GM12878 (cell line): ENCODE results near the gene C6orf15. TPM values are rescaled to one million over a fixed set of nuclear protein-coding genes. Genes with fewer than 3 reads are reported as not detected.

Experiments used
- ATAC-seq: fragments of 200-7000 bp; cut with Tn5 transposase; 3 replicates; pipeline ENCODE4 v1.9.1; 2020; ENCODE audit warnings: mild to moderate bottlenecking, moderate library complexity
- BruUV-seq: library from RNA; stranded (reverse); fragments of 400-500 nt; replicated peaks from 2 replicates; lab custom pipeline; 2021; lab: Mats Ljungman, UMichigan
- CTCF ChIA-PET: fragments of 300-600 bp; sonication (Branson Sonifier 250); formaldehyde crosslinking; extraction: SDS; loops from one replicate; lab custom pipeline; 2021; ENCODE audit warnings: inconsistent platforms; lab: Yijun Ruan, JAX
- POLR2A ChIA-PET: fragments of 350-600 bp; formaldehyde crosslinking; extraction: SDS; loops from one replicate; lab custom pipeline; 2021; ENCODE audit warnings: inconsistent platforms; lab: Charles Lee
- RAD21 ChIA-PET: fragments of 300-600 bp; sonication (Branson Sonifier 250); formaldehyde crosslinking; loops from one replicate; lab custom pipeline; 2023; ENCODE audit warnings: antibody characterized with exemption; ENCODE audit not compliant: unreplicated experiment; lab: Charles Lee
- SMC1A ChIA-PET: fragments of 300-600 bp; sonication (Branson Sonifier 250); formaldehyde crosslinking; loops from one replicate; lab custom pipeline; 2023; ENCODE audit not compliant: unreplicated experiment, uncharacterized antibody; lab: Charles Lee
- DNase-seq: peaks from one replicate; pipeline ENCODE4 v3.0.0-alpha.2; 2011; ENCODE audit warnings: low read depth, low spot score
- FAIRE-seq: peaks from 3 replicates; lab custom pipeline; 2011; peaks lifted over from hg19 to GRCh38; lab: Jason Lieb, UNC
- H2AFZ ChIP-seq: 2 replicates; pipeline ENCODE4 v1.6.0; 2011; ENCODE audit warnings: low read depth, low read length, control low read depth; ENCODE audit not compliant: control insufficient read depth
- H3K27ac ChIP-seq: 2 replicates; pipeline ENCODE4 v1.5.1; 2011; ENCODE audit warnings: control low read depth; ENCODE audit not compliant: control insufficient read depth, insufficient read depth
- H3K27me3 ChIP-seq, 2 experiments: replicated peaks in 1 of 2; 2 replicates each; pipeline versions ENCODE4 v1.6.0 to v1.6.1; 2011; ENCODE audit warnings: low read length in 1 of 2; ENCODE audit not compliant: control insufficient read depth in 2 of 2, insufficient read depth in 2 of 2
- H3K36me3 ChIP-seq, 2 experiments: 2 replicates each; pipeline ENCODE4 v1.5.1; 2011; ENCODE audit warnings: low read length in 1 of 2; ENCODE audit not compliant: control insufficient read depth in 2 of 2, insufficient read depth in 2 of 2
- H3K4me1 ChIP-seq: 2 replicates; pipeline ENCODE4 v1.6.1; 2011; ENCODE audit warnings: mild to moderate bottlenecking, low read length, moderate library complexity, mixed read lengths; ENCODE audit not compliant: control insufficient read depth, insufficient read depth
- H3K4me2 ChIP-seq: 2 replicates; pipeline ENCODE4 v1.6.0; 2011; ENCODE audit warnings: control low read depth; ENCODE audit not compliant: control insufficient read depth, insufficient read depth
- H3K4me3 ChIP-seq: fragments of 200-600 bp; sonication (generic); 2 replicates; pipeline ENCODE4 v1.5.1; 2016
- H3K79me2 ChIP-seq: 2 replicates; pipeline ENCODE4 v1.6.0; 2011; ENCODE audit warnings: low read length; ENCODE audit not compliant: control insufficient read depth, insufficient read depth
- H3K9ac ChIP-seq: 2 replicates; pipeline ENCODE4 v1.8.0; 2011; ENCODE audit warnings: low read length, control low read depth, mixed read lengths; ENCODE audit not compliant: control insufficient read depth, insufficient read depth
- H3K9me3 ChIP-seq: replicated peaks from 3 replicates; pipeline ENCODE4 v1.5.1; 2011; ENCODE audit warnings: mild to moderate bottlenecking, low read length; ENCODE audit not compliant: control insufficient read depth, insufficient read depth
- H4K20me1 ChIP-seq: 2 replicates; pipeline ENCODE4 v1.6.0; 2011; ENCODE audit not compliant: control insufficient read depth, insufficient read depth
- EP300 ChIP-seq, 2 experiments: fragments of 150-350 bp in 1 of 2; IDR thresholded peaks; 2 replicates each; pipeline ENCODE4 v1.6.1; 2011 to 2012; ENCODE audit warnings: low read depth in 2 of 2, low read length in 2 of 2, borderline replicate concordance in 1 of 2, improper control_type of control experiment in 1 of 2, inconsistent platforms in 1 of 2; ENCODE audit not compliant: control insufficient read depth in 1 of 2
- MTA3 ChIP-seq: IDR thresholded peaks from 2 replicates; pipeline ENCODE4 v1.6.1; 2012; ENCODE audit warnings: low read length, inconsistent platforms, borderline replicate concordance
- NFXL1 ChIP-seq: fragments of 450-650 bp; IDR thresholded peaks from 2 replicates; pipeline ENCODE4 v1.6.1; 2017; ENCODE audit warnings: antibody characterized with exemption, mild to moderate bottlenecking, borderline replicate concordance
- SIN3A ChIP-seq: IDR thresholded peaks from 2 replicates; pipeline ENCODE4 v1.6.1; 2012; ENCODE audit warnings: low read depth, low read length, improper control_type of control experiment
- SMC3 ChIP-seq: IDR thresholded peaks from 2 replicates; pipeline ENCODE4 v1.6.1; 2011; ENCODE audit warnings: low read length, improper control_type of control experiment, borderline replicate concordance
- SPI1 ChIP-seq: IDR thresholded peaks from 2 replicates; pipeline ENCODE4 v1.6.1; 2011; ENCODE audit warnings: low read depth, mild to moderate bottlenecking, low read length, moderate library complexity, borderline replicate concordance; ENCODE audit not compliant: insufficient read depth
- WGBS: methylation state at CpG from one replicate; pipeline ENCODE4 v1.1.6; 2016; ENCODE audit warnings: low lambda C conversion rate; ENCODE audit not compliant: insufficient replicate concordance, insufficient coverage; ENCODE audit errors: missing lambda C conversion rate; 5-methylcytosine and 5-hydroxymethylcytosine counted together
- in situ Hi-C: fragments of 300-500 bp; cut with MboI; formaldehyde crosslinking; loops from 9 replicates; pipeline ENCODE4 v1.14.3; 2018; ENCODE audit warnings: mixed read lengths
- intact Hi-C: fragments of 100-400 bp; cut with micrococcal nuclease; formaldehyde crosslinking; loops from one replicate; pipeline ENCODE4 v1.14.2; 2022; ENCODE audit not compliant: unreplicated experiment
- polyA plus RNA-seq, 11 experiments: library from polyadenylated mRNA; depleted of rRNA in 4 of 11; unstranded in 6 of 11; stranded (reverse) in 5 of 11; fragments of >200 nt; fragmentation: Nextera tagmentation in 4 of 11; fragmentation: Illumina TruSeq in 1 of 11; extraction: Ambion mirVana in 4 of 11; extraction: Trizol in 1 of 11; gene quantifications; 1 replicate in 1 of 11; 2 replicates in 10 of 11; pipeline versions ENCODE4 v1.2.1 to v1.2.3, GENCODE V29; 2011 to 2016; ENCODE audit warnings: inconsistent platforms in 2 of 11, missing spikeins in 2 of 11, low read depth in 1 of 11
- total RNA-seq, 4 experiments: library from RNA; depleted of rRNA in 3 of 4; stranded (reverse); fragments of >200 nt in 3 of 4; fragmentation: Illumina TruSeq in 1 of 4; extraction: Trizol in 1 of 4; gene quantifications; 2 replicates each; pipeline versions ENCODE4 v1.2.1 to v1.2.3, GENCODE V29; 2013 to 2021
- TF ChIP-seq, protein P1 (sequence below): IDR thresholded peaks from 2 replicates; pipeline ENCODE4 v1.6.1; 2012; ENCODE audit warnings: low read length, inconsistent platforms
- TF ChIP-seq, protein P2 (sequence below): fragments of 450-650 bp; IDR thresholded peaks from 2 replicates; pipeline ENCODE4 v1.6.1; 2018; ENCODE audit warnings: borderline replicate concordance, mild to moderate bottlenecking; ENCODE audit not compliant: partially characterized antibody
- TF ChIP-seq, protein P3 (sequence below): fragments of 450-650 bp; IDR thresholded peaks from 2 replicates; pipeline ENCODE4 v1.6.1; 2017; ENCODE audit warnings: antibody characterized with exemption, mild to moderate bottlenecking, moderate library complexity

The C6orf15 gene
- total and polyA plus RNA-seq, 10 of the 15 experiments (the other 5 are each of a cell fraction or from before 2014, with no cell fraction given) = not detected

DNA sequence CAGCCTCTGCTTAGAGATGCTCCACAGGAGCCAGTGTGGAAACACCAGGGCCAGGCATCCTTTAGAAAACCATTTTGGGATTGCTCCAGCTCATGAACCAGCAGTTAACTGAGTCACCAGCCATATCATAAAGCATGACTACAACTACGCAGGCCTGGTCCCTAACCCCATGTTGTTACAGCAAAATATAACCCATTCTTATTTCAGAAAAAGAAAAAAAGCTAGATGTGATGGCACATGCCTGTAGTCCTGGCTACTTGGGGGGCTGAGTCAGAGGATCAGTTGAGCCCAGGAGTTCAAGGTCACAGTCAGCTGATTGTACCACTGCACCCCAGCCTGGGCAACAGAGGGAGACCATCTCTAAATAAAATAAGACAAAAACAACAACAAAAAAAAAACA, 36.8 kb downstream of the C6orf15 start:
- H3K79me2 ChIP-seq = no peaks in the 10 kb centered on the region
- SMC1A ChIA-PET = interaction anchor here (0.9 to 1.6 kb wide), 2 partner anchors 12 to 148 kb away, joined by 3 to 8 read pairs; no protein-coding TSS in a partner anchor
- POLR2A ChIA-PET = no interaction called here
- no TSS peak for BruUV-seq
- H4K20me1 ChIP-seq = no peaks in the 10 kb centered on the region
- intact Hi-C loops (no loop called here), in situ Hi-C loops (loop anchor here (5.0 kb wide), 2 partner anchors 158 to 248 kb away; no protein-coding TSS in a partner anchor)
- FAIRE-seq (no peak), DNase-seq (no peak), ATAC-seq (no peak)
- RAD21 ChIA-PET = interaction anchor here (1.3 kb wide), 1 partner anchor 161 kb away, joined by 4 read pairs; the partner anchor contains the start of gene VARS2
- CTCF ChIA-PET = interaction anchor here (1.0 to 1.1 kb wide), 2 partner anchors 12 to 253 kb away, joined by 4 to 6 read pairs; no protein-coding TSS in a partner anchor
- 89% methylated on average over 1 of the region's 1 CpG for WGBS
- no peaks in the 10 kb centered on the region for H3K27me3 ChIP-seq
- no peaks in the 10 kb centered on the region for H3K36me3 ChIP-seq
- no peak overlapping the region for H3K4me2 ChIP-seq
- no peak overlapping the region for H3K4me3 ChIP-seq
- H3K4me1 ChIP-seq = no peaks in the 10 kb centered on the region; the same call in 1 of the 2 replicates
- H2AFZ ChIP-seq = no peak overlapping the region
- no peak overlapping the region for H3K9ac ChIP-seq
- H3K9me3 ChIP-seq = no peaks in the 10 kb centered on the region
- no peak overlapping the region for H3K27ac ChIP-seq
- TF ChIP-seq SMC3 (no peak), SPI1 (no peak)
- TF ChIP-seq, all 136 proteins: peak for 0

DNA sequence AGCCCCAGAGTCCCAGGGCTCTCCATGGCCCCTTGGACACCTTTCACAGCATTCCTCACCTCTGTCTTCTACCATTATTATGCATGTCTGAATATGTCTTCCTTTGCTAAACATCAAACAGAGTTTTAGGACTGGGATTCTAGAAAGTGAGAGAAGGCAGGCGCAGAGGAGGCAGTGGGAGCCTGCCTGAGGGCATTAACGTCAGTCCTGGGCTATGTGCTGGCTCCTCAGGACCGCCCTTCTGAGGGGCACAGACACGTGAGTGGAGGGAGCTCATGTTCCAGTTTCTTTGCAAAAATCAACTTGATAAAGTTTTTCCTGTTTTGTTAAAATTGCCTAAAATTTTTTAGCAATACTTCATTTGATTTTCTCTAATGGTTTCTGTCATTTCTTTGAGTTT, 38.0 kb downstream of the C6orf15 start:
- no peaks in the 10 kb centered on the region for H4K20me1 ChIP-seq
- ChIA-PET RAD21 (interaction anchor here (1.2 to 1.3 kb wide), 2 partner anchors 13 to 160 kb away, joined by 3 to 4 read pairs; partner anchors contain the start of gene VARS2), SMC1A (interaction anchor here (1.6 kb wide), 1 partner anchor 13 kb away, joined by 8 read pairs; no protein-coding TSS in a partner anchor), POLR2A (no interaction called here), CTCF (no interaction called here)
- no peak overlapping the region for H3K9ac ChIP-seq
- H2AFZ ChIP-seq = no peak overlapping the region
- H3K79me2 ChIP-seq = no peaks in the 10 kb centered on the region
- intact Hi-C loops (no loop called here), in situ Hi-C loops (no loop called here)
- no TSS peak for BruUV-seq
- no peaks in the 10 kb centered on the region for H3K36me3 ChIP-seq
- H3K4me3 ChIP-seq = no peak overlapping the region
- H3K4me2 ChIP-seq = no peak overlapping the region
- H3K27me3 ChIP-seq = no peaks in the 10 kb centered on the region
- no peaks in the 10 kb centered on the region; the same call in 1 of the 2 replicates for H3K4me1 ChIP-seq
- H3K27ac ChIP-seq = no peak overlapping the region
- H3K9me3 ChIP-seq = no peaks in the 10 kb centered on the region
- ATAC-seq (no peak), FAIRE-seq (no peak), DNase-seq (no peak)
- WGBS = 61% methylated on average over 4 of the region's 4 CpGs
- TF ChIP-seq SIN3A = no peak
- TF ChIP-seq, protein P1, sequence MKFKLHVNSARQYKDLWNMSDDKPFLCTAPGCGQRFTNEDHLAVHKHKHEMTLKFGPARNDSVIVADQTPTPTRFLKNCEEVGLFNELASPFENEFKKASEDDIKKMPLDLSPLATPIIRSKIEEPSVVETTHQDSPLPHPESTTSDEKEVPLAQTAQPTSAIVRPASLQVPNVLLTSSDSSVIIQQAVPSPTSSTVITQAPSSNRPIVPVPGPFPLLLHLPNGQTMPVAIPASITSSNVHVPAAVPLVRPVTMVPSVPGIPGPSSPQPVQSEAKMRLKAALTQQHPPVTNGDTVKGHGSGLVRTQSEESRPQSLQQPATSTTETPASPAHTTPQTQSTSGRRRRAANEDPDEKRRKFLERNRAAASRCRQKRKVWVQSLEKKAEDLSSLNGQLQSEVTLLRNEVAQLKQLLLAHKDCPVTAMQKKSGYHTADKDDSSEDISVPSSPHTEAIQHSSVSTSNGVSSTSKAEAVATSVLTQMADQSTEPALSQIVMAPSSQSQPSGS = no peak
- TF ChIP-seq EP300 (IDR thresholded peaks at IDR 0.05; ENCODE audit: borderline replicate concordance in 1 of 2, control insufficient read depth in 1 of 2, low read depth in 2 of 2, low read length in 2 of 2) = no peak
- TF ChIP-seq MTA3 = no peak
- TF ChIP-seq, protein P2, sequence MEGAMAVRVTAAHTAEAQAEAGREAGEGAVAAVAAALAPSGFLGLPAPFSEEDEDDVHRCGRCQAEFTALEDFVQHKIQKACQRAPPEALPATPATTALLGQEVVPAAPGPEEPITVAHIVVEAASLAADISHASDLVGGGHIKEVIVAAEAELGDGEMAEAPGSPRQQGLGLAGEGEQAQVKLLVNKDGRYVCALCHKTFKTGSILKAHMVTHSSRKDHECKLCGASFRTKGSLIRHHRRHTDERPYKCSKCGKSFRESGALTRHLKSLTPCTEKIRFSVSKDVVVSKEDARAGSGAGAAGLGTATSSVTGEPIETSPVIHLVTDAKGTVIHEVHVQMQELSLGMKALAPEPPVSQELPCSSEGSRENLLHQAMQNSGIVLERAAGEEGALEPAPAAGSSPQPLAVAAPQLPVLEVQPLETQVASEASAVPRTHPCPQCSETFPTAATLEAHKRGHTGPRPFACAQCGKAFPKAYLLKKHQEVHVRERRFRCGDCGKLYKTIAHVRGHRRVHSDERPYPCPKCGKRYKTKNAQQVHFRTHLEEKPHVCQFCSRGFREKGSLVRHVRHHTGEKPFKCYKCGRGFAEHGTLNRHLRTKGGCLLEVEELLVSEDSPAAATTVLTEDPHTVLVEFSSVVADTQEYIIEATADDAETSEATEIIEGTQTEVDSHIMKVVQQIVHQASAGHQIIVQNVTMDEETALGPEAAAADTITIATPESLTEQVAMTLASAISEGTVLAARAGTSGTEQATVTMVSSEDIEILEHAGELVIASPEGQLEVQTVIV = no peak
- TF ChIP-seq, protein P3, sequence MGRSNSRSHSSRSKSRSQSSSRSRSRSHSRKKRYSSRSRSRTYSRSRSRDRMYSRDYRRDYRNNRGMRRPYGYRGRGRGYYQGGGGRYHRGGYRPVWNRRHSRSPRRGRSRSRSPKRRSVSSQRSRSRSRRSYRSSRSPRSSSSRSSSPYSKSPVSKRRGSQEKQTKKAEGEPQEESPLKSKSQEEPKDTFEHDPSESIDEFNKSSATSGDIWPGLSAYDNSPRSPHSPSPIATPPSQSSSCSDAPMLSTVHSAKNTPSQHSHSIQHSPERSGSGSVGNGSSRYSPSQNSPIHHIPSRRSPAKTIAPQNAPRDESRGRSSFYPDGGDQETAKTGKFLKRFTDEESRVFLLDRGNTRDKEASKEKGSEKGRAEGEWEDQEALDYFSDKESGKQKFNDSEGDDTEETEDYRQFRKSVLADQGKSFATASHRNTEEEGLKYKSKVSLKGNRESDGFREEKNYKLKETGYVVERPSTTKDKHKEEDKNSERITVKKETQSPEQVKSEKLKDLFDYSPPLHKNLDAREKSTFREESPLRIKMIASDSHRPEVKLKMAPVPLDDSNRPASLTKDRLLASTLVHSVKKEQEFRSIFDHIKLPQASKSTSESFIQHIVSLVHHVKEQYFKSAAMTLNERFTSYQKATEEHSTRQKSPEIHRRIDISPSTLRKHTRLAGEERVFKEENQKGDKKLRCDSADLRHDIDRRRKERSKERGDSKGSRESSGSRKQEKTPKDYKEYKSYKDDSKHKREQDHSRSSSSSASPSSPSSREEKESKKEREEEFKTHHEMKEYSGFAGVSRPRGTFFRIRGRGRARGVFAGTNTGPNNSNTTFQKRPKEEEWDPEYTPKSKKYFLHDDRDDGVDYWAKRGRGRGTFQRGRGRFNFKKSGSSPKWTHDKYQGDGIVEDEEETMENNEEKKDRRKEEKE = no peak
- TF ChIP-seq NFXL1 = no peak
